T-helper 17 cell (primary cell): ENCODE data around the gene LILRB3. TPM values are rescaled to one million over a fixed set of nuclear protein-coding genes. Genes with fewer than 3 reads are reported as not detected.
"Not testable (repeated sequence)": the region's sequence is repeated elsewhere in the genome, so short reads cannot be mapped to it uniquely, and the experiment has no call there.

Source experiments
- ATAC-seq: fragments of 150-1000 bp; cut with Tn5 transposase; 2 replicates; pipeline ENCODE4 v1.10.0; 2021; ENCODE audit warnings: mild to moderate bottlenecking, moderate library complexity
- DNase-seq, 3 donors: peaks; one replicate each; pipeline versions ENCODE4 v3.0.0 to v3.0.0-alpha.2; 2020 to 2021
- H3K9me3 ChIP-seq: one replicate; pipeline ENCODE4 v1.7.0; 2013; ENCODE audit warnings: low read length, mild to moderate bottlenecking; ENCODE audit not compliant: control insufficient read depth, poor library complexity, severe bottlenecking
- H3K27ac Mint-ChIP-seq: one replicate; pipeline ENCODE4 v1.8.0; 2022; ENCODE audit warnings: mild to moderate bottlenecking, moderate library complexity, mixed read lengths
- H3K27me3 Mint-ChIP-seq: one replicate; pipeline ENCODE4 v1.8.0; 2022; ENCODE audit warnings: mixed read lengths
- H3K36me3 Mint-ChIP-seq: one replicate; pipeline ENCODE4 v1.8.0; 2022; ENCODE audit warnings: low read depth, mixed read lengths
- H3K4me1 Mint-ChIP-seq: one replicate; pipeline ENCODE4 v1.8.0; 2022; ENCODE audit warnings: mild to moderate bottlenecking, mixed read lengths
- H3K4me3 Mint-ChIP-seq: one replicate; pipeline ENCODE4 v1.8.0; 2022; ENCODE audit warnings: mild to moderate bottlenecking, moderate library complexity, mixed read lengths
- total RNA-seq, 4 donors: library from RNA in 2 of 4; stranded (reverse) in 2 of 4; gene quantifications; one replicate each; pipeline ENCODE4 v1.2.3 and lab custom pipeline; 2022 to 2026

The LILRB3 gene
- total RNA-seq, 2 donors from 2014 or later, result 5.2 to 6.2 TPM

DNA sequence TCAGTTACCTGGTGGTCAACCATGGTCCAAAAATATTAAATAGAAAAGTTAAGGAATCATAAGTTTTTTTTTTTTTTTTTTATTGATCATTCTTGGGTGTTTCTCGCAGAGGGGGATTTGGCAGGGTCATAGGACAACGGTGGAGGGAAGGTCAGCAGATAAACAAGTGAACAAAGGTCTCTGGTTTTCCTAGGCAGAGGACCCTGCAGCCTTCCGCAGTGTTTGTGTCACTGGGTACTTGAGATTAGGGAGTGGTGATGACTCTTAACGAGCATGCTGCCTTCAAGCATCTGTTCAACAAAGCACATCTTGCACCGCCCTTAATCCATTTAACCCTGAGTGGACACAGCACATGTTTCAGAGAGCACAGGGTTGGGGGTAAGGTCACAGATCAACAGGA lies 8.6 kb downstream of the LILRB3 start:
- ATAC-seq, DNase-seq, H3K4me3 Mint-ChIP-seq, H3K9me3 ChIP-seq, H3K27me3 Mint-ChIP-seq, H3K27ac Mint-ChIP-seq, H3K36me3 Mint-ChIP-seq: not testable (repeated sequence)
- peaks cover 22% of the 10 kb centered on the region for H3K4me1 Mint-ChIP-seq

- H3K36me3 Mint-ChIP-seq, result peaks cover 7% of the 10 kb centered on the region
- no peak for ATAC-seq
- DNase-seq, result no peak
- no peaks in the 10 kb centered on the region for H3K27me3 Mint-ChIP-seq
- H3K9me3 ChIP-seq, result no peaks in the 10 kb centered on the region
- peak overlapping the region; percentile 88 for H3K4me3 Mint-ChIP-seq
- H3K4me1 Mint-ChIP-seq, result peaks cover 33% of the 10 kb centered on the region
- peak overlapping the region; percentile 95 for H3K27ac Mint-ChIP-seq
Measured at GRCh38 chr19:54211235-54211634, 11.6 kb downstream of the LILRB3 start.

DNA sequence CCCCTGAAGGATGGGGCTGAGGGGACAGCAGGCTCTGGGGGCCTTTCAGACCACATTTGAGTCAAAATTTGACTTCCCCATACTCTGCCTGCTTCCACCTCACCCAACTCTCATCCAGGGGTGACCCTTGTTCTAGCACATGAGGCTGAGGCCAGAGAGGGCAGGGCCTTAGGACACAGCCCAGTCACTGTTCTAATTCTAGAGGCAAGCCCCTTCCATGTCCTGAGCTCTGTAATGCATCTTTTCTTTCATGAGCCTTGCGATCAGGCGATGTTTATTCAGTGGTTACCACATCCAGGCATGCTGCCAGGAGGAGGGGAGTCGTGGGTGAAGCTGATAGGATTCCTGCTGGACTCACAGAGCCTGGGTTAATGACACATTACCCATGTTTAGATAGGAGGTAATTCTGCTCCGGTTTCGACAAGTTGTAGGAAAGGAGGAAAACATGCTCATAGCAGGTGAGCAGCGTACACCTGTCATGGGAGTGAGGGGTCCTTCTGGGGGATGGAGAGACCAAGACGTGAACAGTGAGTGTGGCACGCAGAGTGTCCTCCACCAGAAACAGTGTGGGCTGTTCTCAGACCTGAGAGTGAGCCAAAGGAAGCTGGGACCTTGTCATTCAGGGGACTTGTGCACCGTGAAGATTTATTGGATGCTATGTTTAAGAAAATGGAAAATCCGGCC lies 12.9 kb downstream of the LILRB3 start:
- ATAC-seq, result no peak
- H3K4me1 Mint-ChIP-seq, result peaks cover 39% of the 10 kb centered on the region
- H3K36me3 Mint-ChIP-seq, result peaks cover 9% of the 10 kb centered on the region
- H3K27me3 Mint-ChIP-seq, result no peaks in the 10 kb centered on the region
- H3K9me3 ChIP-seq, result no peaks in the 10 kb centered on the region
- H3K4me3 Mint-ChIP-seq, result peak overlapping the region; percentile 88
- peak overlapping the region; percentile 95 for H3K27ac Mint-ChIP-seq
- DNase-seq, result no peak

DNA sequence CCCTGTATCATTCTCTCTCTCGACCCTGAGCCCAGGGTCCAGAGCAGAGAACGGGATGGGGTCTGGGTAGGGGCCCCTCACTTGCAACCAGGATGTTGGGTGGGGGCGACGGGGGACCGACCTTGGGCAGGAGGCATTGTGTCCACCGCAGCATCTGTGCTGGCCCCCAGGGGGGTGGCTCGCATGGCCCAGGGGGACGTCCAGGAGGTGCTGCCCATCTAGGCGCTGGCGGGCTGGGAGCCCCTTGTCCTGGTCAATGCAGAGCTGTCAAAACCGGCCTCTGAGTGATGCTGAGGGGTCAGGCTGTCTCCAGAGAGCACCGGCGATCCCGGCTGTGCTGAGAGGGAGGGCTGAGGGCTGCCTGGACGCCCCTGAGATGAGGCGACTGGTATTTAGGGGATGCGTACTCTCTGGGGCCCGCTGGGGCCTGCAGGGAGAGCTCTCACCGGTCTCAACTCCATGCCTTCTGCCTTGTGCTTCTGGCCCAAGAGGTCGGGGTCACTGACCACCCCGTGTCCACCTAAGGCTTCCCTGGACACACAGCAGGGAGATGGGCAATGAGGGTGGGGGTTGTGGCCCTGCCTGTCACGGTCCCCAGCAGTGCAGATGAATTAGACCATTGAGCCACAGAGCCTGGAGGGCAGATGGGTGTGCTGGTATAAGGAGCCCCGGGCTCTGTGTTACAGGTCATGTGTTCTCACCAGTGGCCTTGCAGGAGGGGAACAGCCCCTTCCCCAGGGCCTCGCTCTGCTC lies 13.6 kb downstream of the LILRB3 start:
- H3K4me3 Mint-ChIP-seq, result peak overlapping the region; percentile 88

DNA sequence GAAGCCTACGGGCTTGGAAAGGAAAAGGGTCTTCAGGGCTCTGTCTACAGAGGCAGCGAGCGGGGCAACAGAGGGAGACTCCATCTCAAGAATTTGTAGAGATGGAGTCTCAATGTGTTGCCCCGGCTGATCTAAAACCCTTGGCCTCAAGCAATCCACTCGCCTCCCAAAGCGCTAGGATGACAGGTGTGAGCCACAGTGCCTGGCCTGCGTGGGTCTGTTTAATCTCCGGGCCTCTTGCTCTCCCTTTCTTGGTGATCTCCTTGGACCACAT lies 14.1 kb downstream of the LILRB3 start:
- H3K9me3 ChIP-seq, result no peaks in the 10 kb centered on the region
- Mint-ChIP-seq H3K4me1 (peaks cover 46% of the 10 kb centered on the region), H3K27me3 (no peaks in the 10 kb centered on the region), H3K27ac (peak overlapping the region; percentile 95), H3K36me3 (peaks cover 10% of the 10 kb centered on the region), H3K4me3 (peak overlapping the region; percentile 47)
- DNase-seq (no peak), ATAC-seq (no peak)

More for the DNA sequence above, 13.6 kb downstream of the LILRB3 start:
- Mint-ChIP-seq H3K27me3 (no peaks in the 10 kb centered on the region), H3K4me1 (peaks cover 43% of the 10 kb centered on the region), H3K36me3 (peaks cover 10% of the 10 kb centered on the region), H3K27ac (peak overlapping the region; percentile 95)
- H3K9me3 ChIP-seq, result no peaks in the 10 kb centered on the region
- ATAC-seq, result no peak
- DNase-seq, result no peak

DNA sequence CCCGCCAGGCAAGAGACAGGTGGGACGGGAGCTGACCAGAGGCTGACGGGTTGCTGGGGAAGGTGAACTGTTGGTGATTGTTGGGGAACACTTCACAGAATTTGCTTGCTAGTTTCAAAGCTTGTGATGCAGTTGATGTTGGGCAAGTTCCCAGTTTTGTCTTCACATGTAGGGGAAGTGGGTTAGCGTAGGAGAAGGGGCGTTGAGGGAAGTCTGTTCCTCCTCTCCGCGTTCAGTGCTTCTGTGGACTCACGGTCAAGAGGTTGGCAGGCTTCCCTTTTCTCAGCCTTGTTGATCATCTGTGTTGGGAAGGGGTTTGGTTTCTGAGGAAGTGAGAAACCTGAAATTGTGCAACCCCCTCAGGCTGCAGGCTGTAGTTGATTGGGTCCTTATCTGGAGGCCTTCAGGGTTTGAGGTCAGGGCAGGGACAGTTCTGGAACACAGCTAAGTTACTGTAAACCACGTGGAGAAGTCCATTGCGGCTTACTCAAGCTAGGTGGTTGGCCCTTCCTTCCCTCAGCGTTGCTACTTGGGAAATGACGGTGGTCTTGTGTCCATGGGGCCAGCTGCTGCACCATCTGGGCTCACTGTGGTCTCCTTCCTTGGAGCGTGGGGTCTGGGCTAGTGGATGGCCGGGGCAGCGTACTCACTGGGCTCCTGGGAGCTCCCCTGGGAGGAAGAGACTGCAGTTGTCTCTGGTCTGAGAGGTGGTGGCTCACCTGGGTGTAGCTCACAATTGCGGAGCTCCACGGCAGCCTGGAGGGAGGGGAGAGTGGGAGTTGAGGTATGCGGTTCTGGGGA lies 14.6 kb downstream of the LILRB3 start:
- H3K4me1 Mint-ChIP-seq, result peaks cover 50% of the 10 kb centered on the region

DNA sequence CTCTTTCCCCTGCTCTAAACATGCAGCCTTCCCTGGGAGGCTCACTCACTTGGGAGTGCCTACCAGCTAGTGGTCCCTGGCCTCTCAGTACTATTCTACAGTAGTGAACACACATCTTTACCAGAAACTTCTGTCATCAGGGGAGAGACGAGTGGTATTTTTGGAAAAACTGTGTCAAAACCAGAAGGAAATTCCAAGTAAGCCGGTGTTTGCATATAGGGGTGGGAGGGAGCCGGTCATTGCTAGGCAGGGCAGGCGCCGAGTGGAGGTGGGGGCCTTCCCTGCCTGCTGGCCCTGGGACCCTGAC lies 15.2 kb downstream of the LILRB3 start:
- Mint-ChIP-seq H3K27me3 (no peaks in the 10 kb centered on the region), H3K4me3 (peak overlapping the region; percentile 28), H3K4me1 (peaks cover 55% of the 10 kb centered on the region), H3K27ac (peak overlapping the region; percentile 95), H3K36me3 (peaks cover 10% of the 10 kb centered on the region)
- H3K9me3 ChIP-seq, result no peaks in the 10 kb centered on the region
- ATAC-seq (no peak), DNase-seq (no peak)

More for the DNA sequence above, 14.6 kb downstream of the LILRB3 start:
- H3K4me3 Mint-ChIP-seq, result peak overlapping the region; percentile 47
- no peaks in the 10 kb centered on the region for H3K27me3 Mint-ChIP-seq
- no peaks in the 10 kb centered on the region for H3K9me3 ChIP-seq
- peaks cover 10% of the 10 kb centered on the region for H3K36me3 Mint-ChIP-seq
- peak overlapping the region; percentile 95 for H3K27ac Mint-ChIP-seq
- ATAC-seq (no peak), DNase-seq (no peak)

DNA sequence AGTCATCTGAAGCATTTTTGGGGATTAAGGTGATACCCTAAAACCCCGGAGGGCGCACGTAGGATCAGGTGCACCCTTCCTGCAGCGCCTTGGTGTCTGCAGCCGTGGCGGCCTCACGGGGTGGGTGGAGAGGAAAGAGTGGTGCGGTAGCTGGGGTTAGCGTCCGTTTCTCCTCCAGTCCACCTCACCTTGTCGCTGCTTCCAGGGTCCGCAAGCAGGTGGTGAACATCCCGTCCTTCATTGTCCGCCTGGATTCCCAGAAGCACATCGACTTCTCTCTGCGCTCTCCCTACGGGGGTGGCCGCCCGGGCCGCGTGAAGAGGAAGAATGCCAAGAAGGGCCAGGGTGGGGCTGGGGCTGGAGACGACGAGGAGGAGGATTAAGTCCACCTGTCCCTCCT lies 15.6 kb downstream of the LILRB3 start:
- H3K4me3 Mint-ChIP-seq, result peak overlapping the region; percentile 28
- peak overlapping the region; percentile 95 for H3K27ac Mint-ChIP-seq
- H3K36me3 Mint-ChIP-seq, result peaks cover 10% of the 10 kb centered on the region
- not testable (repeated sequence) for ATAC-seq, DNase-seq, H3K27me3 Mint-ChIP-seq, H3K9me3 ChIP-seq
- H3K4me1 Mint-ChIP-seq, result peaks cover 58% of the 10 kb centered on the region

- no peak for ATAC-seq
- no peak for DNase-seq
- Mint-ChIP-seq H3K27ac (peak overlapping the region; percentile 95), H3K27me3 (no peaks in the 10 kb centered on the region), H3K36me3 (peaks cover 10% of the 10 kb centered on the region), H3K4me1 (peaks cover 60% of the 10 kb centered on the region), H3K4me3 (peak overlapping the region; percentile 21)
- H3K9me3 ChIP-seq, result no peaks in the 10 kb centered on the region
Measured at GRCh38 chr19:54206831-54207177, 16.0 kb downstream of the LILRB3 start.

- no peak for DNase-seq
- Mint-ChIP-seq H3K36me3 (peaks cover 10% of the 10 kb centered on the region), H3K4me3 (no peak overlapping the region), H3K4me1 (peaks cover 64% of the 10 kb centered on the region), H3K27me3 (no peaks in the 10 kb centered on the region), H3K27ac (peak overlapping the region; percentile 95)
- H3K9me3 ChIP-seq, result no peaks in the 10 kb centered on the region
- no peak for ATAC-seq
Measured at GRCh38 chr19:54206030-54206830, 16.6 kb downstream of the LILRB3 start.

DNA sequence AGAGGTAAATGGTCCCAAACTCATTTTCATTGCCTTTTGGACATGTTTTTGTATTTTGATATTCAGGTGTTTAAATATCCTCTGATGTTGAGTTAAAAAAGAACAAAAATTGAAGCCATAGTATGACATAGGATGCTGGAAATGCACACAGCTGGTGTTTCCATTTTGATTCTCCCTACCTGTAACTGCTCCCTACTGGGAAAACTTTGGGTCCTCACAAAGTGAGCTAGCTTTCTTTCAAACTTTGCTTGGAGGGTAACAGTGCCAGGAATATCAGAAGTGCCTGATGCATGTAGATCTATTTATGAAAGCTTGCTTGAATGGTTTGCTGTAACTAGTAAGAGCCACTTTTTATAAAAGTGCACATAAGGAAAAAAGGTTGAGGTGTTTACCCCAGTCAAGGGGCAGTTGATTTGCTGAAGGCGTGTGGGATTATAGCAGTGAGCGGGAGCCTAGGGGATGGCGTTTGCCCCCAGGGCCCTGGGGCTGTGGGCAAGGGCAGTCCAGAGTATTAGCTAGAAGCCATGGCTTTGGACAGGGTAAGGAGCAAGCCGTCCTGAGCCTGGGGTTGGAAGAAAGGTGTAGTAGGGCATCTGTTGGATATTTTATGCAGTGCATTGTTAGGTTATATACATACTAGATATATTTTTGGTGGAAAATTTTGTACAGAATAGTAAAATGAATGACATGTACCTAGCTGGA lies 17.9 kb downstream of the LILRB3 start:
- H3K27ac Mint-ChIP-seq, result peak overlapping the region; percentile 100
- H3K27me3 Mint-ChIP-seq, result peaks cover 5% of the 10 kb centered on the region
- no peak for DNase-seq
- H3K9me3 ChIP-seq, result no peaks in the 10 kb centered on the region
- peaks cover 12% of the 10 kb centered on the region for H3K36me3 Mint-ChIP-seq
- peaks cover 60% of the 10 kb centered on the region for H3K4me1 Mint-ChIP-seq
- no peak for ATAC-seq
- H3K4me3 Mint-ChIP-seq, result peak overlapping the region; percentile 71

DNA sequence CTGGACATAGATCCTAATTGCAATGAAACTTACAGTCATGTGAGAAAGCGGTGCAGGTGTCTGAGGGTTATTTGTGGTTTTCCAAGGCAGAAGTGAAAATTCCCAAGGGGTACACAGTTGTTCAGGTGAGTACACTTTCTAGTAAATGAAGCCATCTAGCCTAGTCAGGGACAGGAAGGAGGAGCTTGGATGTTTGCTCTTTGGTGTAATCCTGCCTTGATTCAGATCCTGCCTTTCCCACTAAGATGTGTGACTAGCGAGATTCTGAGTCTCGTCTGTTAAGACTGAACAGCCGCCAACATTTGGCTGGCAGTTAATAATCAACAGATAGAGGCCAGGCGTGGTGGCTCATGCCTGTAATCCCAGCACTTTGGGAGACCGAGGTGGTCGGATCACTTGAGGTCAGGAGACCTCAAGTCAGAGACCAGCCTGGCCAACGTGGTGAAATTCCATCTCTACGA lies 19.6 kb downstream of the LILRB3 start:
- DNase-seq (no peak), ATAC-seq (no peak)
- H3K4me3 Mint-ChIP-seq, result peak overlapping the region; percentile 73
- peaks cover 5% of the 10 kb centered on the region for H3K27me3 Mint-ChIP-seq
- peaks cover 47% of the 10 kb centered on the region for H3K4me1 Mint-ChIP-seq
- H3K36me3 Mint-ChIP-seq, result peaks cover 12% of the 10 kb centered on the region
- no peaks in the 10 kb centered on the region for H3K9me3 ChIP-seq
- peak overlapping the region; percentile 100 for H3K27ac Mint-ChIP-seq
